KOPT-K1 (cell line): ENCODE results near the gene NKX2-1.

Experiments
- H3K27ac ChIP-seq: fragments of 200-600 bp; sonication (generic); 2 replicates; pipeline ENCODE4 v1.5.1; 2016; ENCODE audit warnings: antibody characterized with exemption, mild to moderate bottlenecking, low read depth, low read length; ENCODE audit not compliant: poor library complexity, severe bottlenecking
- H3K36me3 ChIP-seq: fragments of 200-600 bp; sonication (generic); 2 replicates; pipeline ENCODE4 v1.5.1; 2017; ENCODE audit warnings: antibody characterized with exemption, mild to moderate bottlenecking, low read length, moderate library complexity; ENCODE audit not compliant: insufficient read depth
- H3K9me3 ChIP-seq: fragments of 200-600 bp; sonication (generic); 2 replicates; pipeline ENCODE4 v1.5.1; 2017; ENCODE audit warnings: antibody characterized with exemption, low read length, mild to moderate bottlenecking; ENCODE audit not compliant: insufficient read depth, poor library complexity, severe bottlenecking

The NKX2-1 gene

DNA sequence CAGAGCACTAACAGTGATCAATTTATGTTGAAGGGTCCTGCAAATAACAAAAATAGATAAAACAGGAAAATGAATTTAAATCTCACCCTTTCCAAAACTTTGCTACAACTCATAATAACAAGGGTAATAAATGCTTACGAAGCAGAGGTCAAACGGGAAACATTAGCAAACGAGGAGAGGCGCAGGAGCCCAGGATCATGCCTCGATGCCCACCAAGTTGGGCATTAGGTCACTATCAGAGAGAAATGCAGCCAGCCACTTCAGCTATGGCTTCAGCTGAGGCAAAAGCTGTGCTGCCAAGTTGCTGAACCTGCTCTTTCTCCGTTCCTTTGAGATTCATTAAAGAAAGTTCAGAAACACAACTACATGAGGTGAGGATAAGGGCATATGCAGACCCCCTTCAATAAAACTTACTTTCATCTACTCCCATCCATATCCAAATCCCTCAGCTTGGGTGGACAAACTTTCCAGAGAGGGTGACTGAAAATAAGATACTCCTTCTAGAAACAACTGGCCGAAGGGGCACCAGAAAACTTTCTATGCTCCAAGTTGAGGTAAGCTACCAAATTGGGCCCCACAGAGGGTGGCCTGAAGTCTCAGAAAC is 7.9 kb downstream of the NKX2-1 start:
- no peak overlapping the region for H3K27ac ChIP-seq
- peaks cover 16% of the 10 kb centered on the region for H3K9me3 ChIP-seq
- no peaks in the 10 kb centered on the region for H3K36me3 ChIP-seq

DNA sequence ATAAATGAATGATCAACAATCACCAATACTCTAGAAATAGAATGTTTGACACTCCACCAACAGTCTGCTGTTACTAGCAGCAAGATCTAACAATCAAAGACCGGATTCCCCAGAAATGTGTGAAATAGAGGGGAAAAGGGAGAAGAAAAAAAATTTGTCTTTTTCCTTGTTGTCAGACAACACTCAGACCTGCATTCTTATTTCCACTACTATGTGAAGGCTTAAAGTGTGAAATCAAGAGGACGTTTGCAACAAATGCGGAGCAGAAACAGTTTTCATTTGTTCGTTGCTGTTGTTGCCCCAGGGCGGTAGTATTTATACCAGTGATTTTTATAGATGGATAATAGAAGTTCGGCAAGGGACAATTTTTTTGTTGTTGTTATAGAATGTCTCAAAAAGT is 9.2 kb downstream of the NKX2-1 start:
- Histone ChIP-seq H3K9me3 (peaks cover 24% of the 10 kb centered on the region), H3K36me3 (no peaks in the 10 kb centered on the region), H3K27ac (no peak overlapping the region)

DNA sequence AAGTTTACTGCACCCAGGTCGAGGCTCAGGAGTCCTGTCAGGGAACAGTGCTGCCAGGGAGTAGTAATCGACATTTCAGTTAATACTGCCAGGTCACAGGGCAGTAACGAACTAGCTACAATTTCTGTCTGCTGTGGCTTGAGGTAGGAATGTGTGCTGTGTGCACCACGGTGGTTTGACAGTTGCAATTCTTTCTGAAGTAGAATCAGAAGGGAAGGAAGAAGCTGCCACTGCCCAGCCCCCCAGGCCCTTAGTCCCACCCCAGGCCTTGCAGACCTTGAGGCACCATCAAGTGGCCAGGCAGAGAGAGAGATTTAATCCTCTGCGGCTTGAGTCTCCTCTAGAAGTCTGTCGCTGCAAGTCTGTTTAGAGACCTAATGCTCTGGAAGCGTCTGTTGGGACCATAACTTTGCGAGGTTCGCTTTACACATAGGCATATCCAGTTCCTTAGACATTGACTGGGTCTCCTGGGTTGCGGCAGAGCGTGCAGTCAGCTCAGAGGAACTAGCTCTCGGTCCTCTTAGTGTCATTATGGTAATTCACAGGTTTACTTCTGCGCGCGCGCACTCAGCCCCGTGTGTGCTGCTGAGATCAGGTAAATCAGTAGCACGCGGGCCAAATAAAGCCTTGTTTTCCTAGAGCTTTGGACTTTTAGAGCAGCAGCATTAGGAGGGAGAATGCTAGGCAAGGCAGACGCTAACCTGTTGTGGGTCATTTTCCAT is 9.8 kb downstream of the NKX2-1 start:
- peaks cover 28% of the 10 kb centered on the region for H3K9me3 ChIP-seq
- no peaks in the 10 kb centered on the region for H3K36me3 ChIP-seq
- no peak overlapping the region for H3K27ac ChIP-seq

GRCh38 chr14:36509069-36509917 is 10.7 kb downstream of the NKX2-1 start:
- no peaks in the 10 kb centered on the region for H3K36me3 ChIP-seq
- H3K27ac ChIP-seq: no peak overlapping the region
- peaks cover 29% of the 10 kb centered on the region for H3K9me3 ChIP-seq

DNA sequence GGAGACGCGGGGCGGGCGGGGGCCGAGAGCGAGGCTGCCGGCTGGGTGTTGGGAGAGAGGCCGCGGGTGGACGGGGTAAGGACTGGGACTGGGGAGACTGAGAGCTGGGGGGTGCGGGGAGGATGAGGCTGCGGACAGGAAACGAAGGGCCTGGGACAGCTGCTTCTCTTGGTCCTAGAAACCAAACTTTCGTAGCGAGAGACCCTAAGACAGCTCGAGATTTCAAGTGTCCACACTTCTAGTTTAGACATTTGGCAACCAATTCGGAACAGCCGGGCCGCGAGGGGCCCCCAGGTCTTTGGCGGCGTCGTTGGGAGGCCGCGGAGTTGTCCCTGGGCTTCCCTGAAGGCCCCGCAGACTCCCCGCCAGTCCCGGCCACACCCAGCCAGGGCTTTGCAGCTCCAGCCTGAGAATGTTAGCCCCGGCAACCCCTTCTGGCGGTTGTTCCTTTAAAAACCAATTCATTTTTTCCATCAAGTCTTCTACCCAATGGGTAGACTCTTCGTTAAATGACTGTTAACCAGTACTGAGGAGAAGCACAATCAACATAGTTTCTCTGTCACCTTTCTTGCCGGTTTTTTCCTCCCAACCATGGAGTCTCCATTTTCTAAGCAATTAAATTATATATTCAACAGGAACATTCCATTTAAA is 11.5 kb downstream of the NKX2-1 start:
- Histone ChIP-seq H3K27ac (no peak overlapping the region), H3K36me3 (no peaks in the 10 kb centered on the region), H3K9me3 (peaks cover 22% of the 10 kb centered on the region)

- H3K36me3 ChIP-seq: no peaks in the 10 kb centered on the region
- no peak overlapping the region for H3K27ac ChIP-seq
- H3K9me3 ChIP-seq: peaks cover 16% of the 10 kb centered on the region
Measured at GRCh38 chr14:36507847-36508417, 12.1 kb downstream of the NKX2-1 start.

GRCh38 chr14:36506732-36507614 is 13.1 kb downstream of the NKX2-1 start:
- Histone ChIP-seq H3K27ac (no peak overlapping the region), H3K9me3 (peaks cover 16% of the 10 kb centered on the region), H3K36me3 (no peaks in the 10 kb centered on the region)

GRCh38 chr14:36505892-36506731 is 13.9 kb downstream of the NKX2-1 start:
- peaks cover 16% of the 10 kb centered on the region for H3K9me3 ChIP-seq
- H3K36me3 ChIP-seq: no peaks in the 10 kb centered on the region
- no peak overlapping the region for H3K27ac ChIP-seq

DNA sequence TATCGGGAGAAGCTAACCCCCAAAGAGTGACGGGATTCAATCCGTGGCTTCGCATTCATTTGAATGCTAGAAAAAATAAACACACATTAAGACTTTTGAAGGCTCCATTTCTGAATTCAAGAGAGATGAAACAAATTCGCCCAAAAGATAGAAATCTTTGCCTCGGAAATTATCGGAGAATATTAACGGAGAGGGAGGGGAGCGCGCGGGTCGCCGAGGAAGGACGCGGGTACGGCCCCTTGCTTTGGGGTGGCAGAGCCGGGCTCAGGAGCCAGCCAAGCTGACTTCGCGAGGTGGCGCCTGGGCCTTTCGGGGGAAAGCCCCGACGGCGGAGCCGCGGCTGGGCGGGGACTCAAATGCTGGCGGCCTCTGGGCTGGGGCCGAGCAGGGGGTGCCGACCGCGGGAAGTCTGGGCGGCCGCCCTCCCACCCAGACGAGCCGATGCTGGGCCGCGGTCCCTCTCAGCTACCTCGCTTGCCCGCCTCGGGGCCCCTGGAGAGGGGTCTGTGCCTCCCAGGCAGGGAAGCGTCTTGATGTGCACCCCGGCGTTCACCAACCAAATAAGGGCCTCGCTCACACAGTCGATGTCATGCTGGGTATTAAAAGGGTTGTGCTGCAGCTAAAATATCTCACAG is 14.7 kb downstream of the NKX2-1 start:
- Histone ChIP-seq H3K27ac (no peak overlapping the region), H3K36me3 (no peaks in the 10 kb centered on the region), H3K9me3 (peaks cover 16% of the 10 kb centered on the region)

- Histone ChIP-seq H3K36me3 (no peaks in the 10 kb centered on the region), H3K9me3 (peaks cover 16% of the 10 kb centered on the region), H3K27ac (no peak overlapping the region)
Measured at GRCh38 chr14:36504771-36505175, 15.3 kb downstream of the NKX2-1 start.

GRCh38 chr14:36503771-36504741 is 16.0 kb downstream of the NKX2-1 start:
- Histone ChIP-seq H3K27ac (no peak overlapping the region), H3K36me3 (no peaks in the 10 kb centered on the region), H3K9me3 (peaks cover 16% of the 10 kb centered on the region)
